Type B pancreatic cell (in vitro differentiated cells): ENCODE measurements around the gene GOLGA6L7. TPM values are rescaled to one million over a fixed set of nuclear protein-coding genes. Genes with fewer than 3 reads are reported as not detected.

Source experiments
- DNase-seq: peaks from one replicate; pipeline ENCODE4 v3.0.0; 2021; ENCODE audit warnings: mixed read lengths; ENCODE audit not compliant: unreplicated experiment; ENCODE audit errors: extremely low spot score
- H3K27ac Mint-ChIP-seq: 2 replicates; pipeline ENCODE4 v1.8.0; 2021; ENCODE audit warnings: mild to moderate bottlenecking, mixed read lengths
- H3K27me3 Mint-ChIP-seq: 2 replicates; pipeline ENCODE4 v1.8.0; 2021; ENCODE audit warnings: mixed read lengths
- H3K36me3 Mint-ChIP-seq: 2 replicates; pipeline ENCODE4 v1.8.0; 2021; ENCODE audit warnings: mixed read lengths
- H3K4me1 Mint-ChIP-seq: one replicate; pipeline ENCODE4 v1.8.0; 2021; ENCODE audit warnings: mixed read lengths; ENCODE audit not compliant: unreplicated experiment
- H3K4me3 Mint-ChIP-seq: 2 replicates; pipeline ENCODE4 v1.8.0; 2021; ENCODE audit warnings: mild to moderate bottlenecking, mixed read lengths
- H3K9me3 Mint-ChIP-seq: 2 replicates; pipeline ENCODE4 v1.8.0; 2021; ENCODE audit warnings: mixed read lengths
- total RNA-seq: library from RNA; stranded (reverse); gene quantifications from 2 replicates; pipeline ENCODE4 v1.2.1, GENCODE V29; 2021; ENCODE audit warnings: low replicate concordance
- TF ChIP-seq, protein P1 (sequence below): fragments of 200-600 bp; sonication (generic); conservative IDR thresholded peaks from 2 replicates; pipeline ENCODE4 v1.5.0; 2021; ENCODE audit warnings: antibody characterized with exemption, mild to moderate bottlenecking

GOLGA6L7 gene
- total RNA-seq, 1 donor from 2014 or later, result not detected

DNA sequence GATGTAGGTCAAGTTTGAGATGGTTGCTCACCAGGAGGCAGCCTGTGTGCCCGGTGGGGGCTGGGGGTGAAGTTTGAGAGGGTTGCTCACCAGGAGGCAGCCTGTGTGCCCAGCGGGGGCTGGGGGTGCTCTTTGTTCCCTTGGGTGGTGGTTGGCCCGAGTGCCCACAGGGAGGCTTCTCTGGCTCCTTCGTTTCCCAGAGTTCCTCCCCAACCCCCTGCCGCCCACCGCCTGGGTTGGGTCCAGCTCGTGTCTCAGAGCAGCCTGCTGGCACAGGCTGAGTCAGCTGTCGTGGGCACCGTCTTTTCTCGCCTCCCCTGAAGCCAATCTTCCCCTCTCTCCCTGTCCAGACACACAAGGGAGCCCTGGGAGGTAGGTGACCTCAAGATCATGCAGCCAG lies 40.5 kb upstream of the GOLGA6L7 start:
- H3K4me3 Mint-ChIP-seq, result no peak overlapping the region
- H3K36me3 Mint-ChIP-seq, result peaks cover 3% of the 10 kb centered on the region
- DNase-seq, result no peak
- H3K27ac Mint-ChIP-seq, result no peak overlapping the region
- H3K27me3 Mint-ChIP-seq, result peaks cover 15% of the 10 kb centered on the region
- H3K4me1 Mint-ChIP-seq, result peaks cover 29% of the 10 kb centered on the region
- no peaks in the 10 kb centered on the region for H3K9me3 Mint-ChIP-seq
- TF ChIP-seq, protein P1, sequence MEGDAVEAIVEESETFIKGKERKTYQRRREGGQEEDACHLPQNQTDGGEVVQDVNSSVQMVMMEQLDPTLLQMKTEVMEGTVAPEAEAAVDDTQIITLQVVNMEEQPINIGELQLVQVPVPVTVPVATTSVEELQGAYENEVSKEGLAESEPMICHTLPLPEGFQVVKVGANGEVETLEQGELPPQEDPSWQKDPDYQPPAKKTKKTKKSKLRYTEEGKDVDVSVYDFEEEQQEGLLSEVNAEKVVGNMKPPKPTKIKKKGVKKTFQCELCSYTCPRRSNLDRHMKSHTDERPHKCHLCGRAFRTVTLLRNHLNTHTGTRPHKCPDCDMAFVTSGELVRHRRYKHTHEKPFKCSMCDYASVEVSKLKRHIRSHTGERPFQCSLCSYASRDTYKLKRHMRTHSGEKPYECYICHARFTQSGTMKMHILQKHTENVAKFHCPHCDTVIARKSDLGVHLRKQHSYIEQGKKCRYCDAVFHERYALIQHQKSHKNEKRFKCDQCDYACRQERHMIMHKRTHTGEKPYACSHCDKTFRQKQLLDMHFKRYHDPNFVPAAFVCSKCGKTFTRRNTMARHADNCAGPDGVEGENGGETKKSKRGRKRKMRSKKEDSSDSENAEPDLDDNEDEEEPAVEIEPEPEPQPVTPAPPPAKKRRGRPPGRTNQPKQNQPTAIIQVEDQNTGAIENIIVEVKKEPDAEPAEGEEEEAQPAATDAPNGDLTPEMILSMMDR, result no peak

- DNase-seq, result no peak
- no peak overlapping the region for H3K27ac Mint-ChIP-seq
- H3K9me3 Mint-ChIP-seq, result no peaks in the 10 kb centered on the region
Measured at GRCh38 chr15:28888302-28888894, 40.0 kb upstream of the GOLGA6L7 start.

DNA sequence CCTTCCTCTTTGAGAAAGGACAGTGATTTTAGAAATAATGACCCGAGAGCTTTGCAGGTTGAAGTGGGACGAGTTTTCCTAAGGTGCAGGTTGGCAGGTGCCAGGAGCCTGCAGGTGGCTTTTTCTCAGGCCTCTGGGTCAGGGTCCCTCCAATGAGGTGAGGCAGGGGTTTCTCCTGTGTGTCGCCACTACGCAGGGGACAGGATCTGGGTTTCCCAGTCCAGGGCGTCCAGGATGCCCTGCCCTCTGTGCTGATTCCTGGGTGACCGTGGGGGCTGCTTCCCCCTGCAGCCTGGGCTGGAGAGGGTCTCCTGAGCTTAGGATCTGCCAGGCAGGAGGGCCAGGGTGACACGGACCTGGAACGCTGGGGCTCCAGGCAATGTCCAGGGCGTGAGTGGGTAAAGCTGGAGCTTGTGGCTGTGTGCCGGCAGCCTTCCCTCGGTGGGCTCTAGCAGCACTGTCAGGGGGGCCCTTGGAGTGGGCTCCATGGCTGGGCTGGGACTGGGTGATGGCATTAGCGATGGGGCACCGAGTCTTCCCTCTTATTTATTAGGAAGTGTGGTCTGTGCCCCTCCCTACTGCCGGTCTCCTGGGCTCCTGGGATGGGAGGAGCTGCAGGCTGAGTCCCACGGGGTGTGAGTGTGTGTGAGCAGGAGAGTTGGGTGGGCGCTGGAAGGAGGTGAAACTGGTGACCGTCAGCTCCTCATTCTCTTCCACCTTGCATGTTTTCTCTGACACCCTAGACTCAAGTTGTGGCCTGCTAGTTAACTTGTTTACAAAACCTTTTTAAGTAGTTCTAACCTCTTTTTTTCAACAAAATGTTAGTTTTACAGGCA lies 39.1 kb upstream of the GOLGA6L7 start:
- Mint-ChIP-seq H3K27ac (peak overlapping the region; percentile 79), H3K4me3 (peak overlapping the region; percentile 88), H3K27me3 (peaks cover 15% of the 10 kb centered on the region), H3K36me3 (peaks cover 3% of the 10 kb centered on the region), H3K9me3 (no peaks in the 10 kb centered on the region), H3K4me1 (peaks cover 24% of the 10 kb centered on the region)
- TF ChIP-seq, protein P1, result no peak
- DNase-seq, result no peak

More at GRCh38 chr15:28888302-28888894, 40.0 kb upstream of the GOLGA6L7 start:
- TF ChIP-seq, protein P1, result no peak
- H3K4me3 Mint-ChIP-seq, result peak overlapping the region; percentile 88
- H3K36me3 Mint-ChIP-seq, result peaks cover 3% of the 10 kb centered on the region
- H3K27me3 Mint-ChIP-seq, result peaks cover 15% of the 10 kb centered on the region
- H3K4me1 Mint-ChIP-seq, result peaks cover 29% of the 10 kb centered on the region

GRCh38 chr15:28886431-28887338 lies 38.2 kb upstream of the GOLGA6L7 start:
- TF ChIP-seq, protein P1, result no peak
- H3K27me3 Mint-ChIP-seq, result peaks cover 15% of the 10 kb centered on the region
- H3K36me3 Mint-ChIP-seq, result peaks cover 3% of the 10 kb centered on the region
- peak overlapping the region; percentile 79 for H3K27ac Mint-ChIP-seq
- H3K9me3 Mint-ChIP-seq, result no peaks in the 10 kb centered on the region
- H3K4me3 Mint-ChIP-seq, result peak overlapping the region; percentile 88
- H3K4me1 Mint-ChIP-seq, result peaks cover 24% of the 10 kb centered on the region
- no peak for DNase-seq

DNA sequence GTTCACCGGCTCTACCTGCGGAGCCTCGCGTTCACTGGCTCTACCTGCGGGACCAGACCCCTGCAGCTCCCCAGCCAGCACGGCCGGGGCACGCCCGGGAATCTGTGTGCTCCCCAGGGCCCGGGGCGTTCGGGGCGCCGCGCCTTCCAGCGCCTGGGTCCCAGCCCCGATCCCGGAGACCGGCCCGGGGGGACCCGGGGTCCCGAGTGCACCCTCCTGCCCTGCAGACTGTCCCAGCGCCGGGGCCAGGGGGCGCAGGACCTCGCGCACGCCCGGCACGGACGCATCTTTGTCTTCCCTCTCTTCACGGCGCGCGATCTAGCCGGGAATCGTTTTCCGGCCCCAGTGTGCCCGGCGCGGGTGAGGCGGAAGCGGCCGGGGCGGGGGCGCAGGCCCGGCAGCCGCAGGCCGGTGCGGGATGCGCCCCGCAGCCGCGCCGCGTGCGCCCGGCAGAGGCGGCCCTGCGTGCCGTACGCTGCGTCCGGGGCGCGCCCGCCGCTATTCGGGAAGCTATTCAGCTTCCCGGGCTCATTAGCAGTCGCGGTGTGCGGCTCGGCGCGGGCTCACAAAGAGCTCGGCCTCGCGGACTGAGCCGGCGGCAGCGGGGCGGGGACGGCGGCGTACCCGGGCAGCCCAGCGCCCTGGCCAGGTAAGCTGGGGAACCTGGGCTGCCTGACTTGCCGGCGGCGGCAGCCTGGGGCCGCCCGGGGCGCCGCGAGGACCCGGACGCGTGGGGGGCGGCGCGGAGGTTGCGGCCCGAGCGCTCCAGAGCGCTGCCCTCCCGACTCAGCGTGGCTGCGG lies 37.4 kb upstream of the GOLGA6L7 start, which contains the start of gene APBA2:
APBA2 (plus strand) TSS at position 345 of the 801 bp plus-strand sequence. CDS start 167,911 bp downstream, outside the sequence.
- Mint-ChIP-seq H3K4me3 (peak within 1 kb of the TSS; percentile 88), H3K27me3 (peaks cover 15% of the 10 kb centered on the region), H3K36me3 (peaks cover 3% of the 10 kb centered on the region), H3K27ac (no peak within 1 kb of the TSS), H3K4me1 (peaks cover 22% of the 10 kb centered on the region), H3K9me3 (no peaks in the 10 kb centered on the region)
- DNase-seq, result no peak
- TF ChIP-seq, protein P1, result no peak
